RPMI7951 (cell line): ENCODE data around the gene PIAS1. TPM values are rescaled to one million over a fixed set of nuclear protein-coding genes. Genes with fewer than 3 reads are reported as not detected.
"Not testable (repeated sequence)": the region's sequence is repeated elsewhere in the genome, so short reads cannot be mapped to it uniquely, and the experiment has no call there.

Source experiments
- DNase-seq: peaks from one replicate; pipeline ENCODE4 v3.0.0-alpha.2; 2012; ENCODE audit warnings: low read depth
- total RNA-seq: library from RNA; depleted of rRNA; stranded (reverse); fragments of >200 nt; shearing (Covaris generic); gene quantifications from 2 replicates; pipeline ENCODE4 v1.2.3, GENCODE V29; 2014

The PIAS1 gene
- total RNA-seq, 1 experiment from 2014 or later = 38.8 TPM

GRCh38 chr15:68203486-68203885 lies 149.4 kb downstream of the PIAS1 start:
- no peak for DNase-seq

DNA sequence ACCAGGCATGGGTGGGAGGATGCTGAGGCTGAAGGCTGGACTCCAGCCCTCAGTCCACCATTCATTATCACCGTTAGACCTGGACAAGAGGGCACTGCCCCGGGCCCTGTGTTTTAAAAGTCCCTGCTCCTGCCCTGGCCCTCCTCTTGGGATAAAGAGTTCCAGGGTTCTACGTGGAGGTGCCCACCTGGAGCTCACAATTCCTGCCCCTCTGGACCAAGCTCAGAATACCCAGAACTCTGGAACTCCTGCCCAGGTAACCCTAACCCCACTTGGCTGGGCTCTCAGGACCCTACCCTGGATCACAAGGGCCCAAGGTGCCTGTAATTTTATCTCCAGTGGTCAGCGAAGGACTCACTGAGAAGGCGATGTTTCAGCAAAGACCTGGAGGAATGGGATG lies 149.8 kb downstream of the PIAS1 start:
- no peak for DNase-seq

DNA sequence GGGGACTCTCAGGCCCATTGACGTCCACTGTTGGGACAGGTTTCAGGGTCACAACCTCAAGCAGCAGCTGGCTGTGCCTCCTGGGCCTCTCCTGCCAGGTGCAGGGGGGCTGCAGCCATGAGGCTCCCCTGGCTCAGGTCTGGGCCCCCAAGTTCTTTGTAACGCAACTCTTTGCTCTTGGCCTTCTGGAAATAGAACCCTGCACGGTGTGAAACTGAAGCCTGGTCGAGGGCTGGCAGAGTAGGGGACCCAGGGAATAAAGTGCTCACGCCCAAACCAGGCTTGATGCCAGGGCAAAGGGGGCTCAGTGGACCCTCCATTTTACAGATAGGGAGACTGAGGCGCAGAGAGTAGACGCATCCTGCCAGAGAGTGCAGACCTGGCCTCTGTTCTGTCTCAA lies 150.2 kb downstream of the PIAS1 start:
- no peak for DNase-seq

- no peak for DNase-seq
Measured at GRCh38 chr15:68204776-68205557, 150.9 kb downstream of the PIAS1 start, which contains the start of gene CALML4. Gene CALML4 (minus strand): TSS chr15:68205332. CDS start chr15:68205247, 85 bp downstream.

DNA sequence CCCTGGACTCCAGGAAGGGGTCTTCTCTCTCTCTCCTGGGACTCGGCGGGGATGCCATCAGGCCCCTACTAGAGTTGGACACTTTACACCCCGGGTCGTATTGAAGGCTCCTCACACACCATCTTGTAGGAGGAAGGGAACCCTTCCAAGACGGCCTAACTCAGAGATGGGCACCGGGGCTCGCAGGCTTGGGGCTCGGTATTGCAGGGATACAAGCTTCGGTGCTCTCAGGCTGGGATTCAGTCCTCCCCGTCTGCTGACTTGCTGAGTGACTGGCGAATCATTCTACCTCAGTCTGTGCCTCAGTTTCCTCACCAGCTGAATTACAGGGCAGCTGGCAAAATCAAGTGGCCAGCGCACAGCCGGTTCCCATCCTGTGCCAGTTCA lies 151.4 kb downstream of the PIAS1 start:
- DNase-seq = no peak

DNA sequence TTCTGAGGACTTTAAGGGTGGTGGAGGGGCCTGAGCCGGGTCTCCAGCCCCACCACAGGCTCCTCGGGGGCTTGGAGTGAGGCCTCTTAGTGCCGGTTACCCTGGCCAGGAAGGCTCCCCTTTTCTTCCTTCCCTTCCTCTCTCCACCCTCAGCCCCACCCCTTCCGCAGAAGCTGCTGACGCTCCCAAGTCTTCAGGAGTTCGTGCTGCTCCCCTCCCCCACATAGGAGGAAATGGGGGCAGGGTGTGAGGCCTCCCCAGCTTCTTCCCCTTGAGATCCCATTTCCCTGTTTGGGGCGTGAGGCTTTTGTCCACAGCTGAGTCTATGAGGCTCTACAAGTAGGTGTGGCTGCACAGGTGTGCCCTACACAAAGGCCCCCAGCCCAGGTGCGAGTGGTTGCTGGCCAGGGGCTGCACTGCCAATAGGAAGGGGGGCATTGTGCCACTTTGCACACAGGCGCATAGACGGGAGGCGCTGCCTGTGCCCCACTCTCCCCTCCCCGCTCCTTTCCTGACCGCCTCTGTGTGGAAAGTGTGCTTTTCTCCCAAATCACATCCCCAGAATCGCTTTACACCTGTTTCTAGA lies 151.9 kb downstream of the PIAS1 start:
- DNase-seq = no peak

DNA sequence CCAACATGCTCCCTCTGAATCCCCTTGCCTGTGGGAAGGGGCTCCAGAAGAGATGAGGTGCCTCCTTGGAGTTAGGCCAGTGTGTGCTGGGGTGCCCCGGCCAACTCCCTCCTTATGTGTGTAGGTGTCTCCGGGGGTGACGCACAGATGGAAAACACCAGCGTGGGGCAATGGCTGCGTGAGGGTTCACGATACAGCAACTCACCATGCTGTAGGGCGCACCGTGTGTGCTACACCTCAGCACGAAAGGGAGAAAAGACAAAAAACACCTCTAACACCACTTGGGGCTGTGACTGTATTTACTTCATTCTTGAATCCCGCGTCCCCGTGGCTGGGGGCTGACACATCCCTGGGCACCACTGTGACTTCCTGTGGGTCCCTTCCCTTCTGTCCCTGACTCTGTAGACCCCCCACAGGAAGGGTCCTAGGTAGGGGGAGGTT lies 152.6 kb downstream of the PIAS1 start:
- no peak for DNase-seq

GRCh38 chr15:68207176-68207935 lies 153.2 kb downstream of the PIAS1 start:
- no peak for DNase-seq

DNA sequence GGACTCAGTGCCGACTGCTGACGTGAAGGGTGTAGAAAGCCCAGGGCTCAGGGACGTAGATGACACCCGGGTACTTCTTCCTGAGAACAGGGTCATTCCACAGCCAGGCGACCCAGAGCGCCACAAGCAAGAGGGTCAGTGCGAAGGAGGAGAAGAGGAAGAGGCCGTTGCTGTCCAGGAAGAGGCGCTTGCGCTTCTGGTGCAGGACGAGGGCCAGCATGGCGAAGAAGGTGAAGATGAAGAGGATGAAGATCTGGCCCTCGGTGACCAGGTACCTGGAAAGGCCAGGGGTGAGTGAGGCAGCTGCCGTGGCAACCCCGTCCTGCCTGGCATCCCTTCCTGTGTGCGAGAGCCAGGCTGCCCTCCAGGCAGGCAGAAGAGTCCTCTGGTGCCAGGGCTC lies 154.0 kb downstream of the PIAS1 start:
- DNase-seq = no peak

GRCh38 chr15:68208636-68209240 lies 154.6 kb downstream of the PIAS1 start:
- no peak for DNase-seq

GRCh38 chr15:68209272-68209671 lies 155.2 kb downstream of the PIAS1 start:
- DNase-seq = no peak

GRCh38 chr15:68209735-68210408 lies 155.8 kb downstream of the PIAS1 start:
- DNase-seq = no peak

DNA sequence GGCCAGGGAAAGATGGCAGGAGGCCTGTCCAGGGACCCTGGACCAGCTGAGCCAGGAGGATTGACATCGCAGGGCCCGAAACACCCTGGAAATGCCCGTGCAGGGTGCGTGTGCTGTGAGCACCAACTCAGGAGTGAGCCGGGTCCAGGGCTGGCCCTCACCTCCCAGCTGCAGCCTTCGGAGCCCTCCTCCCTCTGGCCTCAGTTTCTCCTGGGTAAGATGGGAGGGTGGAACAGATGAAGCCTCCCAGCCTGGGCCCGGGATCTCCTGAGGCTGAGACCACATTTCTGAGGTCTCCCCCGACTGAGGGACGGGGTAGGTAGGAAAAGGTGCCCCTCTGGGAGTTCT lies 156.3 kb downstream of the PIAS1 start:
- no peak for DNase-seq

- peak; percentile 29 for DNase-seq
Measured at GRCh38 chr15:68210821-68211655, 156.9 kb downstream of the PIAS1 start.

GRCh38 chr15:68211656-68212320 lies 157.7 kb downstream of the PIAS1 start:
- no peak for DNase-seq

DNA sequence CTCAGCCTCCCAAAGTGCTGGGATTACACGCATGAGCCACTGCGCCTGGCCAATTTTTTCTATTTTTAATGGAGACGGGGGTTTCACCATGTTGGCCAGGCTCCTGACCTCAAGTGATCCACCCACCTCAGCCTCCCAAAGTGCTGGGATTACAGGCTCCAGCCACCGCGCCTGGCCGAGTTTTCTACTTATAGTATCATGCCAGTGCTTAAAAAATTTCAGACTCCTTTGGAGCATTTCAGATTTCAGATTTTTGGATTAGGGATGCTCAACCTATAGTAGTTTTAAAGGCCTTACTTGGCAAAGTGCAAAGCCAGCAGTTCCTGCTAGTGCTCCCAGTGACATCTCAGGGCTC lies 159.4 kb downstream of the PIAS1 start:
- not testable (repeated sequence) for DNase-seq

- DNase-seq = no peak
Measured at GRCh38 chr15:68213991-68214837, 160.1 kb downstream of the PIAS1 start.

GRCh38 chr15:68214838-68215254 lies 160.7 kb downstream of the PIAS1 start:
- no peak for DNase-seq

DNA sequence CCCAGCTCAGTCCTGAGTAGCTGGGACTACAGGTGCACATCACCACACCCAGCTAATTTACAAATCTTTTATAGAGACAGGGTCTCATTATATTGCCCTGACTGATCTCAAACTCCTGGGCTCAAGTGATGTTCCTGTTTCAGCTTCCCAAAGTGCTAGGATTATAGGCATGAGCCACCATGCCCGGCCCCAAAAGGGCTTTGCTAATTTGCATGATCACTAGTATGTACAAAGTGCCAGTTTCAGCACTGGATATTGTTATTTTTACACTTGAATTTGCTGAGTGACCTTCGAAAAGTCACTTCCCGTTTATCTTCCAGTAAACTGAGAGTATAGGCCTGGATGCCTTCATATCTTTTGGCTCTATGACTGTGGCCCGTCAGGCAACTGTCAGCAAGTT lies 163.2 kb downstream of the PIAS1 start:
- no peak for DNase-seq
